ENCODE measurements around the gene ATOH1.

Gene ATOH1

GRCh38 chr4:93835929-93836328 is 7.4 kb downstream of the ATOH1 start:
- DNase-seq = no peak

GRCh38 chr4:93839704-93840103 is 11.2 kb downstream of the ATOH1 start:
- DNase-seq = no peak

- DNase-seq = no peak
These were observed 13.3 kb downstream of the ATOH1 start for GRCh38 chr4:93841803-93842345.

GRCh38 chr4:93842601-93843252 is 14.2 kb downstream of the ATOH1 start:
- DNase-seq = no peak

GRCh38 chr4:93843772-93844171 is 15.2 kb downstream of the ATOH1 start:
- DNase-seq = no peak

- no peak for DNase-seq
These were observed 24.1 kb downstream of the ATOH1 start for GRCh38 chr4:93852680-93853079.

GRCh38 chr4:93855926-93856325 is 27.4 kb downstream of the ATOH1 start:
- no peak for DNase-seq

- DNase-seq = no peak
These were observed 37.1 kb downstream of the ATOH1 start for GRCh38 chr4:93865650-93866049.

- DNase-seq = no peak
These were observed 39.0 kb downstream of the ATOH1 start for GRCh38 chr4:93867416-93868001.

GRCh38 chr4:93870876-93871458 is 42.4 kb downstream of the ATOH1 start:
- DNase-seq = no peak

- DNase-seq = no peak
These were observed 48.2 kb downstream of the ATOH1 start for GRCh38 chr4:93876754-93877153.

GRCh38 chr4:93878566-93878965 is 50.0 kb downstream of the ATOH1 start:
- DNase-seq = no peak

- no peak for DNase-seq
These were observed 51.4 kb downstream of the ATOH1 start for GRCh38 chr4:93879919-93880318.
